22Rv1 (cell line): Measurements from ENCODE around the gene PARP6.

Experiments used
- H3K27ac ChIP-seq: fragments of 450-650 bp; 2 replicates; pipeline ENCODE4 v1.5.1; 2017
- ZFX ChIP-seq: fragments of 450-650 bp; IDR thresholded peaks from 2 replicates; pipeline ENCODE4 v1.6.1; 2017; ENCODE audit warnings: antibody characterized with exemption, borderline replicate concordance
- TF ChIP-seq, protein P1 (sequence below): fragments of 450-650 bp; IDR thresholded peaks from 2 replicates; pipeline ENCODE4 v1.5.1; 2017; ENCODE audit warnings: mild to moderate bottlenecking

The PARP6 gene

GRCh38 chr15:72230197-72231065 lies 41.9 kb downstream of the PARP6 start:
- TF ChIP-seq ZFX, result no peak
- TF ChIP-seq, protein P1, sequence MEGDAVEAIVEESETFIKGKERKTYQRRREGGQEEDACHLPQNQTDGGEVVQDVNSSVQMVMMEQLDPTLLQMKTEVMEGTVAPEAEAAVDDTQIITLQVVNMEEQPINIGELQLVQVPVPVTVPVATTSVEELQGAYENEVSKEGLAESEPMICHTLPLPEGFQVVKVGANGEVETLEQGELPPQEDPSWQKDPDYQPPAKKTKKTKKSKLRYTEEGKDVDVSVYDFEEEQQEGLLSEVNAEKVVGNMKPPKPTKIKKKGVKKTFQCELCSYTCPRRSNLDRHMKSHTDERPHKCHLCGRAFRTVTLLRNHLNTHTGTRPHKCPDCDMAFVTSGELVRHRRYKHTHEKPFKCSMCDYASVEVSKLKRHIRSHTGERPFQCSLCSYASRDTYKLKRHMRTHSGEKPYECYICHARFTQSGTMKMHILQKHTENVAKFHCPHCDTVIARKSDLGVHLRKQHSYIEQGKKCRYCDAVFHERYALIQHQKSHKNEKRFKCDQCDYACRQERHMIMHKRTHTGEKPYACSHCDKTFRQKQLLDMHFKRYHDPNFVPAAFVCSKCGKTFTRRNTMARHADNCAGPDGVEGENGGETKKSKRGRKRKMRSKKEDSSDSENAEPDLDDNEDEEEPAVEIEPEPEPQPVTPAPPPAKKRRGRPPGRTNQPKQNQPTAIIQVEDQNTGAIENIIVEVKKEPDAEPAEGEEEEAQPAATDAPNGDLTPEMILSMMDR, result no peak
- H3K27ac ChIP-seq, result peak overlapping the region; percentile 94

DNA sequence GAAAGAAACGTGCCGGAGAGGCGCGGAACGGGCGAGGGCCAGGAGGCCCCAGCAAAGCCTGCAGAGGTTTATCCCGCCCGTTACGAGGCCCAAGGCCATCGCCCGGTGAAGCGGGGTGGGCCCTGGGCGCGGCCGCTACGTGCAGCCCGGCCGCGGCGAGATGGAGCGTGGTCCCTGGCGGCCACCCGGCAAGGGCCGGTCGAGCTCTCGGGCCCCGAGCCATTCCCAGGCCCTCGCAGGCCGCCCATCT lies 42.5 kb downstream of the PARP6 start:
- peak overlapping the region; percentile 94 for H3K27ac ChIP-seq
- no peak for TF ChIP-seq ZFX
- TF ChIP-seq, protein P1, result no peak

DNA sequence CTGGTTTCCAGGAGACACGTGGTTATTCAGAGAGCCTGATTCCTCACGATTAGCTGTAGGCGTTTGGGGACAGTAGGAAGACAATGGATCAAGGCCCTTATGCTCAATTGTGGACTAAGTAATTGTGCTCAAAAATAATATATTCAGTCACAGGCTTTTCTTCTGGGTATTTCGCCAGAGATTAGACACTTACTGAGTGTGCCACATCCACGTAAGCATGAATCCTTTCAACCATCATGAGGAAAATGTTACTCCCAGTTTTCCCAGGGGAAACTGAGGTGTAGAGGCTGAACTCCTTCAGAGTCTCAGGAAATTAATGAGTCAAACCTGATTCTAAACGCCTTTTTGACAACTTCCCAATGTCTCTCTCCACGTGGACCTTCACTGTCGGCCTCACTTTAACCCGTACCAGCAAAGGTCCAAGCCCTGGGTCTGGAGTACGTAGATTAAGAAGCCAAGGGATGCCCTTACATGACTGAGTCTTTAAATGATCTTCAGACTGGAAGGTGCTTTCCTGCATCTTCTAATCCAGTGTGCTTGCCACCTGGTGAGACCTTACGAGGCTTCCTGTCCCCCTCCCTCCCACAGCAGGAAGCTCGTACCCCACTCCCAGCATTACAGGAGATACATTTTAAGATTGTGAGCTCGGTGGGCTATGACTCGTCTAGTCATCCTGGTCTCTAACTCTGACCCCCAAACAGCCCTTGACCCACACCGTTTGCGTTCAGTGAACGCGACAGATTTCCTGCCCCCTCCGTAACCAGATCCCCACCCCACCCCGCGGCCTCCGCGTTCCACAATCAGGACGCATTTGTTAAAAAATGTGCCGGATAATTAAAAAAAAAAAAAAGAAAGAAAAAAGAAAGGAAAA lies 43.0 kb downstream of the PARP6 start:
- peak overlapping the region; percentile 94 for H3K27ac ChIP-seq
- TF ChIP-seq ZFX, result no peak
- TF ChIP-seq, protein P1, result no peak

GRCh38 chr15:72227720-72228119 lies 44.6 kb downstream of the PARP6 start:
- peak overlapping the region; percentile 15; the same call in 1 of the 2 replicates for H3K27ac ChIP-seq
- TF ChIP-seq, protein P1, result no peak
- no peak for TF ChIP-seq ZFX

DNA sequence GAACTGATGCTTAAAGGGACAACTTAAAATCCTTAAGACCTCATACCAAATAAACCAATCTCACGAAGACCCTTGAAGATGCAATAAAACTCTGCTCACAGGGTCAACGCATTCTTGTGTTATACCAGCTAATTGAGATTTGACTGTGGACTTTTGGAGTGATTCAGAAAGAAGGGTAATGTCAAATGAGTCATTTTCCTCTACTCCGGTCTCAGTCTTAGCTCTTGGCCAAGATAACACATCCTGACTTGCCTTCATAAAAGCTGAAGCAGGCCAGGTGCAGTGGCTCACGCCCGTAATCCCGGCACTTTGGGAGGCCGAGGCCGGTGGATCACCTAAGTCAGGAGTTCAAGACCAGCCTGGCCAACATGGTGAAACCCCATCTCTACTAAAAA lies 45.2 kb downstream of the PARP6 start:
- no peak for TF ChIP-seq ZFX
- TF ChIP-seq, protein P1, result no peak
- peak overlapping the region; percentile 15; the same call in 1 of the 2 replicates for H3K27ac ChIP-seq

GRCh38 chr15:72223278-72223677 lies 49.1 kb downstream of the PARP6 start:
- no peak for TF ChIP-seq ZFX
- H3K27ac ChIP-seq, result peak overlapping the region; percentile 27; the same call in 1 of the 2 replicates

GRCh38 chr15:72222393-72222792 lies 50.0 kb downstream of the PARP6 start:
- TF ChIP-seq ZFX, result no peak

DNA sequence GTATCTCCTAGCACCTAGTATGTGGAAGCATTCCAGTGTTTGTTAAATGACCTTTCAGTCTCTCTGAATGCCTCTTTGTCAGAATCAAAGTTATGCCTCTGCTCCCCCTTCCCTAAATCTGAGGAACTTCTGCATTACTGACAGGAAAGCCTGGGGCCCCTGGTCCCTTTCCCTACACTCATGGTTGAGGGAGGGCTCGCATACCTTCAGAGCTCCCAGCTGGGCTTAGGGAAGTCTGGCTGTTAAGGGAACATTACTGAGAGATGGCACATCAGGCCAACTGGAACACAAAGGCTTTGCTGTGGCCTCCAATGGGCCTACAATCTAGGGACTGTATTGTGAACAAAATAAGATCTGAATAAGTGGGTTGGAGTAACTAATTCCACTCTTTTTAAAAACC lies 51.7 kb downstream of the PARP6 start:
- TF ChIP-seq ZFX, result no peak
- TF ChIP-seq, protein P1, result no peak
- no peak overlapping the region for H3K27ac ChIP-seq

More at GRCh38 chr15:72222393-72222792, 50.0 kb downstream of the PARP6 start:
- H3K27ac ChIP-seq, result peak overlapping the region; percentile 27
